Gastrocnemius medialis (tissue), 4 donors: Measurements from ENCODE around the gene NAV2. TPM values are rescaled to one million over a fixed set of nuclear protein-coding genes. Genes with fewer than 3 reads are reported as not detected.

ENCODE experiments used
- ATAC-seq, 2 donors: fragments of 150-250 bp; one replicate each; pipeline ENCODE4 v1.9.1; 2016
- DNase-seq, 2 donors: peaks; one replicate each; pipeline ENCODE4 v3.0.0-alpha.2; 2019
- H3K27ac ChIP-seq, 4 donors: fragments of 200-600 bp; sonication (generic); 1 replicate in 1 of 4; 2 replicates in 3 of 4; pipeline ENCODE4 v1.5.1; 2016 to 2018; ENCODE audit warnings: mild to moderate bottlenecking in 2 of 4, moderate library complexity in 1 of 4
- H3K27me3 ChIP-seq, 3 donors: fragments of 200-600 bp; sonication (generic) in 2 of 3; 1 replicate in 1 of 3; 2 replicates in 2 of 3; pipeline versions ENCODE4 v1.5.1 to v1.6.0; 2016 to 2019; ENCODE audit warnings: mild to moderate bottlenecking in 1 of 3, moderate library complexity in 1 of 3
- H3K36me3 ChIP-seq, 2 donors: fragments of 200-600 bp; sonication (generic) in 1 of 2; one replicate each; pipeline ENCODE4 v1.5.1; 2017 to 2018
- H3K4me1 ChIP-seq, 2 donors: fragments of 200-600 bp; sonication (generic) in 1 of 2; one replicate each; pipeline ENCODE4 v1.5.1; 2016 to 2017; ENCODE audit warnings: mild to moderate bottlenecking in 2 of 2
- H3K4me3 ChIP-seq, 4 donors: fragments of 200-600 bp; sonication (generic) in 3 of 4; 1 replicate in 1 of 4; 2 replicates in 3 of 4; pipeline ENCODE4 v1.5.1; 2016 to 2019; ENCODE audit warnings: mild to moderate bottlenecking in 2 of 4
- H3K9me3 ChIP-seq, 3 donors: fragments of 200-600 bp; sonication (generic) in 2 of 3; 1 replicate in 1 of 3; 2 replicates in 2 of 3; pipeline ENCODE4 v1.5.1; 2016 to 2019
- CTCF ChIP-seq, 5 experiments: fragments of 450-650 bp in 3 of 5; fragments of 200-600 bp in 2 of 5; sonication (generic) in 2 of 5; IDR thresholded peaks in 4 of 5; conservative IDR thresholded peaks in 1 of 5; 1 replicate in 4 of 5; 2 replicates in 1 of 5; pipeline ENCODE4 v1.5.1; 2016 to 2019; ENCODE audit warnings: antibody characterized with exemption in 5 of 5, mild to moderate bottlenecking in 3 of 5, moderate library complexity in 3 of 5
- POLR2A ChIP-seq, 2 donors: fragments of 450-650 bp; IDR thresholded peaks; one replicate each; pipeline ENCODE4 v1.6.1; 2017; ENCODE audit warnings: antibody characterized with exemption in 2 of 2, mild to moderate bottlenecking in 2 of 2, moderate library complexity in 2 of 2
- in situ Hi-C, 4 donors: fragments of 200-750 bp; cut with MboI; loops; one replicate each; pipeline versions ENCODE4 v1.15.0 to v1.8.0; 2017; ENCODE audit warnings: low sequenced_read_pairs in 4 of 4
- intact Hi-C: fragments of 100-400 bp; cut with DNase I; formaldehyde crosslinking; loops from one replicate; pipeline ENCODE4 v1.15.1; 2023; ENCODE audit warnings: low total_unique reads
- total RNA-seq, 4 donors: library from RNA; depleted of rRNA; stranded (reverse); fragments of >200 nt; gene quantifications; one replicate each; pipeline versions ENCODE4 v1.1.0 to v1.2.3, GENCODE V29; 2016

NAV2 gene
- total RNA-seq, 4 donors from 2014 or later: 3.2 to 7.7 (median 5.5) TPM

- no peaks in the 10 kb centered on the region for H3K27me3 ChIP-seq
- in situ Hi-C loops (no loop called here), intact Hi-C loops (loop anchor here (5.0 kb wide), 1 partner anchor 249 kb away; no protein-coding TSS in a partner anchor)
- ATAC-seq (no peak), DNase-seq (no peak)
- no peaks in the 10 kb centered on the region for H3K9me3 ChIP-seq
- H3K4me3 ChIP-seq: no peak overlapping the region
- no peak for TF ChIP-seq CTCF (IDR thresholded peaks at IDR 0.05 in 4 of 5, conservative IDR thresholded peaks at IDR 0.05 in 1 of 5)
- no peak for TF ChIP-seq POLR2A (IDR thresholded peaks at IDR 0.05)
- H3K36me3 ChIP-seq: no peaks in the 10 kb centered on the region
- H3K27ac ChIP-seq: no peak overlapping the region
- peaks cover 18% of the 10 kb centered on the region in 2 donors for H3K4me1 ChIP-seq
These were observed 93.6 kb downstream of the NAV2 start for GRCh38 chr11:19806251-19806650.

- Histone ChIP-seq H3K36me3 (no peaks in the 10 kb centered on the region), H3K27ac (no peak overlapping the region), H3K4me1 (peaks cover 38% of the 10 kb centered on the region in 2 donors), H3K27me3 (no peaks in the 10 kb centered on the region), H3K4me3 (no peak overlapping the region), H3K9me3 (no peaks in the 10 kb centered on the region)
- in situ Hi-C loops: no loop called here
- DNase-seq (no peak), ATAC-seq (no peak)
- intact Hi-C loops: loop anchor here (5.0 kb wide), 1 partner anchor 251 kb away; no protein-coding TSS in a partner anchor
- TF ChIP-seq POLR2A (IDR thresholded peaks at IDR 0.05) (no peak), CTCF (IDR thresholded peaks at IDR 0.05 in 4 of 5, conservative IDR thresholded peaks at IDR 0.05 in 1 of 5) (no peak)
These were observed 95.7 kb downstream of the NAV2 start for GRCh38 chr11:19808076-19808911.

GRCh38 chr11:19810852-19811251 is 98.2 kb downstream of the NAV2 start:
- no peak for ATAC-seq
- DNase-seq: no peak
- Histone ChIP-seq H3K36me3 (no peaks in the 10 kb centered on the region), H3K4me3 (no peak overlapping the region), H3K27me3 (no peaks in the 10 kb centered on the region), H3K4me1 (peaks cover 47 to 54% of the 10 kb centered on the region in 2 donors), H3K9me3 (no peaks in the 10 kb centered on the region), H3K27ac (no peak overlapping the region)
- intact Hi-C loops: no loop called here
- TF ChIP-seq CTCF (IDR thresholded peaks at IDR 0.05 in 4 of 5, conservative IDR thresholded peaks at IDR 0.05 in 1 of 5): no peak
- no peak for TF ChIP-seq POLR2A (IDR thresholded peaks at IDR 0.05)
- in situ Hi-C loops: no loop called here

- no peaks in the 10 kb centered on the region for H3K9me3 ChIP-seq
- no peak overlapping the region for H3K27ac ChIP-seq
- no peaks in the 10 kb centered on the region for H3K36me3 ChIP-seq
- H3K27me3 ChIP-seq: no peaks in the 10 kb centered on the region
- DNase-seq (no peak), ATAC-seq (no peak)
- intact Hi-C loops (no loop called here), in situ Hi-C loops (no loop called here)
- no peak for TF ChIP-seq POLR2A (IDR thresholded peaks at IDR 0.05)
- H3K4me3 ChIP-seq: no peak overlapping the region
- H3K4me1 ChIP-seq: peaks cover 47 to 54% of the 10 kb centered on the region in 2 donors
These were observed 98.7 kb downstream of the NAV2 start for GRCh38 chr11:19811380-19811779.

GRCh38 chr11:19812096-19812495 is 99.5 kb downstream of the NAV2 start:
- peaks cover 51 to 60% of the 10 kb centered on the region in 2 donors for H3K4me1 ChIP-seq
- no peaks in the 10 kb centered on the region for H3K27me3 ChIP-seq
- H3K27ac ChIP-seq: no peak overlapping the region
- ATAC-seq (no peak), DNase-seq (no peak)
- H3K36me3 ChIP-seq: no peaks in the 10 kb centered on the region
- TF ChIP-seq POLR2A (IDR thresholded peaks at IDR 0.05): no peak
- no peak overlapping the region for H3K4me3 ChIP-seq
- intact Hi-C loops (no loop called here), in situ Hi-C loops (no loop called here)
- H3K9me3 ChIP-seq: no peaks in the 10 kb centered on the region
